ENCODE results near the gene PTH1R.

The PTH1R gene

DNA sequence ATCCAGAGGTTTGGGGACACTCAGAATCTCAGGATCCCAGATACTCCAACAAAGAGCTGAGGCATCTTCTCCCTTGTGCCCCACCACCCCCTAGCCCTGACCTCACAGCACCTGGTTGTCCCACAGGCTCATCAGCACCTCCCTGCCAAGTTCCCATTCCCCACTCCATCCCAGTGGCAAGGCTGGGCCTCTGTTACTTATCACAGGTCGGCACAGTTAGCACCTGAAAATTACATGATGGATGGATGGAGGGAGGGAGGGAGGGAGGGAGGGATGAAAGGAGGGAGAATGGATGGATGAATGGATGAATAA, 27.1 kb upstream of the PTH1R start:
- no peak for DNase-seq

DNA sequence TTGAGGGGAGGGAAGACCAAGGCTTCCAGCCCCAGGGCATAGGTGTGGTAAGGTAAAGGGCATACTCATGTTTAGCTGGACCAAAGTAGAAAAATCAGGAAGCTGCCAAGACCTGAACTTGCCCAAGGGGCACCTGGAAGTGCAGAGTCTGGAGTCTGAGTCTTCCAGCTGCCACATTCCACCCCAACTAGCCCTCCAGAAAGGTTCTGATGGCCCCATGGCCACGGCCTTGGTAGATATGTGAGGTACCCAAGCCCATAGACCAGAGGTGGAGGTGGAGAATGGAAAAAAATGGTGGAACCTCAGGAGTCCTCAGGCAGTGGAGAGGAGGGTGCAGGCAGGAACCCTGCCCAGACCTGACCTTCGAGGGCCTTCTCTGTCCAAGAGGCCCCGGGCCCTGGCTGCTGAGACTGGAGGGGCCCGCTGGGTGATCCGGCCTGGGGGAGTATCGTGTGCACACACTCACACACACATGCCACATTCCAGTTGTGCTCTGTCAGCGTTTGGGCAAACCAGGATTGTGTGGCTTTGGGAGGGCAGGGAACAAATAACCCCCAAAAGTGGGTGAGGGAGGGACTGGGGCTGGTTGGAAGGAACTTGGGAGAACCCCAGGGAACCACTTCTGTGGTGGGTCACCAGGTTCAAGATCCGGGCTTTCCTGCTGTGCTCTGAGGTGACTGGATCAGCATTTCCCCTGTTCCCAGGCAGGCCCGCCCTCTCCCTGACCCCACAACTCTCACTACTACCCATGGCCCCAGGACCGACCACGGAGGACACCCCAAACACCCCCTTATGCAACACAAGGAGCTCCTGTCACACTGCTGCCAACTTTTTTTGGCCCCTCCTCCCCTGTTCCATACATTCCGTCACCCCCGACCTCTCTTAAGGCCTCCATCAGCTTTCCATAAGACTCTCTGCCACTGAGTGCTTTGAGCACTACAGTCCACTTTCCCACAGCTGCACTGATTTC, 25.9 kb upstream of the PTH1R start:
- DNase-seq = peak; percentile 1

DNA sequence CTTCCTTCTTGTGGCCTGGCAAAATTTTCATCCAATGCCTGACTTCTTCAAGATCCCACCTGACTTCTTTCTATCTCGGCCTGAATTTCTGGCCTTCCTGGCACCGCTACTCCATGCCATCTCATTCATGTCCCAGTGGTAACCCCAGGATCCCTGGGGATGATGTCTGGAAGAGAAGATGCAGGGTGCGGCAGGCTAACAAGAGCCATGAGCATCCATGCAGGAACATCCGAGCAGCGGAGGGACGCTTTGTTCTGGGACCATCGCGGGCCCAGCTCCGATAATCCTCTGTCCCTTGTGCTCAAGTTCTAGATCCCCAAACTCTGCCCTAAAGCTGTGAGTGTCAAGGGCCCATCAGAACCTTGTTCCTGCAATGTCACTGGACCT, 25.2 kb upstream of the PTH1R start:
- DNase-seq = peak; percentile 1

DNA sequence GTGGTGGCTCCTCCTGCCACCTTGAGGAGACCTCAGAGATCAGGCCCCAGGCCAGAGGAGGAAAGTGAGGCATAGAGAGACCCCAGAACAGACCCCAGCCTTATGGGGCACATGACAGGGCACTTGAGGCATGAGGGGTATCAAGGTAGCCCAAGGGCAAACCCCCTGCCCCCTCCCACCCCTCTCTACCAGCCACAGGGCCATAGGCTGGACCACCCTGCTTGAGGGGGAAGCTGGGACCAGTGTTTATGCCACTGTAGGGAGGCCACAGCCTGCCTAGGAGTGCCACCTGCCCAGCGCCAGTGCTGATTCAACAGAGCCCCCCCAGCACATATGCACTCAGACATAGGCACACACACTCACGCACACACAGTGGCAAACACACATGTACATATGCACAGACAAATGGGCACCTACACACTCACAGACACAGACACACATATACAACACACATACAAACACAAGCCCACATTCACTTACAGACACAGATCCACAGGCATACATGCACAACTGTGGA, 24.6 kb upstream of the PTH1R start:
- DNase-seq = no peak

DNA sequence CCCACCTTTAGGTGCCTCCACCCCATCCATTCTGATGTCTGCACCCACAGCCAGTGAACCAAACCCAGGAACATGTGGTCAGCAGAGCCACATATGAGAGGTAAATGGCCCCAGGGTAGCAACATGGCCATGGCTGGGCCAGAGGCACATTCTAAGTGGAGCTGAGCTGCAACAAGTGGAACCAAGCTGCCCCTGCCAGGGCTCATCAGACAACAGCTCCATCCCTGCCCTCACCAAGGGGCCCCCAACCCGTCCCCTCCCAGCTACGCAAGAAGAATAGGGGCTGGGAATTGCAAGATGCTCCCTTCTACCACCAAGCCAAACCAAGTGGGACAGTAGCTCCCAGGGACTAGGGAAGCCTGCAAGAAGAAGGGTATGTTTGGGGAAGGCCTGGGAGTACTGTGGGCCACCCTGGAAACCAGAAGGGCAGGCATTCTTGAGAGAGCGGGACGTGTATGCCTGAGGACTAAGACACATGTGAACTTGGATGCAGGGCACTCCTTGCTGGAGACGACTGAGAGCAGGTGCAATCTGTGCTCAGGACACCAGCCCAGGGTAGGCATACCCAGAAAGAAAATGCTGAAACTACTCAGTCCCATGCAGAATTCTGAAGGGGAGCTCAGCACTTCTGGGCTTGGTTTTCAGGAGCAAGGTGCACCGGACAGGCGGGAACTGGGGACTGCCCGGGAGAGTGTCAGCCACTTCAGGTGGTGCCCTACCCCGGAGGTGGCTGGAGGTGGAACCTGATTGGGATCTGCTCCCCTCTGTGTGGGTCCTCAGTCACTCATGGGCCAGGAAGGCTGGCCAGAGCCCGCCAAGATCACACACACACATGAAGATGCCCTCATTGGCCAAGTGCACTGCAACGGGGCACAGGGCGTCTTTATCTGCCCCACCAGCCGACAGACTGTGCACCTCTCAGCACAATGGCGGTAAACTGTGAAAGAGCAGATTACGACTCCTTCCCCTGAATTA, 23.8 kb upstream of the PTH1R start:
- DNase-seq = no peak

DNA sequence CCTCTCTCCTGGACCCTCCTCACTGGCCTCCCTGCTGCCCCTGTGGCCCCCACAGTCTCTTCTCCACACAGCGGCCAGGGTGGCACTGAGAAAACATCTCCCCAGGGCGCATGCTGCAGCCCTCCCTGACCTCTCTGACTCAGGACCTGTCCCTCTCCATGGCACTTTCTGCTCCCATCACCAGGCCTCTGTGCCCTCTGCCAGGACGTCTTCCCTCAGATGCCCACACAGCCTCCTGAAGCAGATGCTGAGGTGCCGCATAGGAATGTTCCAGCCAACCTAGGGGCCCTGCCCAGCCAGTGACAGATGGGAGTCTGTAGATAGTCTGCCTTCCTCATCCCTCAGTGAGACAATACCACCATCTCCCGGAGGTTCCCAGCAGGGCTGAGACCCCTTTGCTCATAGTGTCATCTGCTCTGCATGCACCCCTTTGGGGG, 22.9 kb upstream of the PTH1R start:
- no peak for DNase-seq

DNA sequence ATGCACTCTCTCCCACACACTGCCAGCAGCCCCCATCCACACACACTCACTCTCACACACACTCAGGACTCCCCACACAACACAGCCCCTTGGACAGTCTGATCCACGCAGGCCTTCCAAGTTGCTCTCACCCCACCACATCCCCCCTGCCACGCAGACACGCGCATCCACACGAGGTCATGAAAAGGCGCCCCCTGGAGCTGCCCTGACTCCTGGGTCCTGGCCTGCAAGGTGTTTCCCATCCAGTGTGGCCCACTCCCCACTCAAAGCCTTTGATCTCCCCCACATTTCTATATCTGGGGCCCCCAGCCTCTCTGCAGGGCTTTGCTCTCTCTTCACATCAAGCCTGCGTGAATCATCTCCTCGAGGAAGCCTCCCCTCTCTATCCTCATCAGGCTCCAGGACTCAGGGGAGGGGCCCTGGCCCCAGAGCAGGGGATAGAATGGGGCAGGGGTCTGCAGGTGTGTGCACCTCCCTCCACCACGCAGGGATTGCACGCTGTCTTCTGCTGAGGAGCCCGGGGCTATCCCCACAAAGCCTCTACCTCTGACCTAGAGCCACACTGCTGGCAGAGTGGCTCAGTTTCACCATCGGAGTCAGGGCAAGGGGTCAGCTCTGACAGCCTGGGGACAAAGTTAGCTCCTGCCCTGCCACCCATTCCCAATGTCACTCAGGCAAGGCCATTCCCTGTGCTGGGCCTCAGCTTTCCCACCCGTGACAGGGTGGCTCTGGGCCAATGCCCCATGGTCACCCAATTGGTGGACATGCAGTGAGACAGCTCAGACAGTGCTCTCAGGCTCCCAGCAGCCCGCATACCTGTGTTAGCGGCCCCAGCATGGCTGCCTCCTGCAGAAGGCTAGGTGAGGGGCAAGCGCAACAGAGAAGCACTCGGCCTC, 20.7 kb upstream of the PTH1R start:
- DNase-seq = no peak

DNA sequence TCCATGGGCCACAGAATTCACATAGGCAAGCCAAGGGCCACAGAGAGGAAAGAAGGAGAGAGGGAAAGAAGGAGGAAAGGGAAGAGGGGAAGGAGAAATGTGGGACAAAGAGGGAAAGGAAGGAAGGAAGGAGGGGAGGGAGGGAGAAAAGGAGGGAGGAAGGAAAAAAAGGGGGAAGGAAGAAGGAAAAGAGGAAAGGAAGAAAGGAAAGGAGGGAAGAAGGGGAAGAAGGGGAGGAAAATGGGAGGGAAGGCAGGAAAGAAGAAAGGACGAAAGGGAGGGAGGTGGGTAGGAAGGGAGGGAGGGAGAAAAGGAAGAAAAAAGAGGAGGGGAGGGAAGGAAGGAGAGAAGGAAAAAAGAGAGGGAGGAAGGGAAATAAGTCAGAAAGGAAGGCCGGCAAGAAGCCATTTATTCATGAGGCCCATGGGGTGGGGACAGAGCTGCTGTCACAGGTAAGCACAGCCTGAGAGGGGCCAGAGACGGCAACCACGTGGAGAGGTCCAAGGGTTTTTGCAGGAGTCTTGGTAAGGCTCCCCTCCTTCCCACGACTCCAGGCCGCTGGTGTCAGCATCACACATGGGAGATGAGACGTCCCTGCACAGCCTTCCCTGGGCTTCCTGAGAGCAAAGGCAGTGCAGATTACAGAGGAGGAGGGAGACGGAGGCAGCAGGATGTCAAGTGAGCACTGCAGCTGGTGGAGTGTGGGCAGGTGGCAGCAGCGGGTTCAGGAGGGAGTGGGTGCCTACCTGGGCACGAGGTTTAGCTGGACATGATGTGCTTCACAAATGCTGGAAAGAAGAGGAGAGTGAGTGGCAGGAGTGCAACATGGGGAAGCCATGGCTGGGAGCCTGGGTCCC, 19.8 kb upstream of the PTH1R start:
- no peak for DNase-seq

DNA sequence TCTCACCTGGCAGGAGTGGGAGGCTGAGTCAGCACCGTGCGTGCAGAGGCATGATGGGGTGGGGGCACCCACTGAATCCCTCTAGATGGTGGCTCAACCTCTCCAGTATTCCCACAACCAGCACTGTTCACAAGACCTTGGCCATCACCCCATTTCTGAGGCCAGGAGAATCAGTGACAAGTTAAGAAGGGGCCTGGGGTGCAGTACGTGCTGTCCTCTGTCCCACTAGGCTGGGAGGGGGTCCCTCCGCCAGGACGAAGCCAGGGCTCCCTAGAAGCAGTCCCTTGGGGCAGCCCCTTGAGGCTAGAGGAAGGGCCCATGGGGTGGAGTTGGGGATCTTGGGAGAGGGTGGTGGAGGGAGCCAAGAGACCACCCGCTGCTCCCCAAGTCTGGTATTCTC, 19.1 kb upstream of the PTH1R start:
- DNase-seq = no peak

DNA sequence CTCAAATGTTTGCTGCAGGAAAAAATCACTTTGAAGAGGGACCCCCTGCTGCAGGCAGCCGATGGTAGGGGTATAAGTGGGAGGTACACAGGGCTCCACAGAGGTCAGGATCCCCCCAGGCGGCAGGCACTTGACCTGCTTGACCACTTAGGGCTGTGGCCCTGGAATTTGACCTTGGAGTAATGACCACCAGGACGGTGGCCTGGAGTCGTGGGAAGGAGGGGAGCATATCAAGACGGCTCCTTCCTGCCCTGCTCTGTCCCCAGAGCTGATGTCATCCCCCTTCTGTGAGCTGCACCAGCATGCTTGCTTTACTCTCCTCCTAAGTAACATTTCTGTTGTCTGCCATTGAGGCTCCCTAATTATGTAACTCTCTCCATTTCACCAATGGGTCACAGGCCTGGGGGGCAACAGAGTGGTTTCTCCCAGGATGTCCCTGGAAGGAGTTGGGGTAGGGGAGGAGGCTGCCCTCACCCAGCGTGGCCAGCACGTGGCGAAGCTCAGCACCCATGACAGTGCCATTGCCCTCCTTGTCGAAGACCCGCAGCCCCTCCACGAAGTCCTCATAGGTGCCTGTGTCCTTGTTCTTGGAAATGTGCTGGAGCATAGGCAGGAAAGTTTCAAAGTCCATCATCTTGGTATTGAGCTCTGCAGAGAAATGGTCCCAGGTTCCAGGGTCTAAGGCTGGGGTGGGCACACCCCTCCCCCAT, 18.4 kb upstream of the PTH1R start:
- DNase-seq = no peak

DNA sequence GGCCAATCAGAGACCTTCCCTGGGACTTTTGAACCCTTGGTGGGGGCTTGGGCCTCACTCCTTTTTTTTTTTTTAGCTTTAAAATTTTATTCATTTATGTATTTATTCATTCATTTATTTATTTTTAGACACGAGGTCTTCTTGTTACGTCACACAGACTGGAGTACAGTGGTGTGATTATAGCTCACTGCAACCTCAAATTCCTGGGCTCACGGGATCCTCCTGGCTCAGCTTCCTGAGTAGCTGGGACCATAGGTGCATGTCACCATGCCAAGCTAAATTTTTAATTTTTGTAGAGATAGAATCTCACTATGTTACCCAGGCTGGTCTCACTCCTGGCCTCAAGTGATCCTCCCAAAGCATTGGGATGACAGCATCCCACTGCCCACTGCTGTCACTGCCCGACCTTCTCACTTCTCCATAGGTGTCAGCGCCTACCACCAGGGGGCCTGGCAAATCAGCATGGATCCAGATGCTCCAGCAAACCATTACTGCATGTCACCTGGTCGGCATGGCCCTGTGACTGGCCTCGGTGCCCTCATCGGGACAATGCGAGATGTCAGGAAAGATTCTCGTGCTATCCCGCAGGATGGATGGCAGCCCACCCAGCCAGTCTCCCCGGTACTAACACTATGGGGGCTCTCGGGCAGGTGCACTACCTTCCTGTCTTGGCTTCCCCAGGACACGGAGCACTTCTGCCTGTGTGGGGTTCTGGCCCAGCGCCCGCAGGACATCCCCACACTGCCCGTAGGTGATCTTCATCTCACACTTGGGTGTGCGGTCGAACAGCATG, 17.3 kb upstream of the PTH1R start:
- DNase-seq = peak; percentile 17

DNA sequence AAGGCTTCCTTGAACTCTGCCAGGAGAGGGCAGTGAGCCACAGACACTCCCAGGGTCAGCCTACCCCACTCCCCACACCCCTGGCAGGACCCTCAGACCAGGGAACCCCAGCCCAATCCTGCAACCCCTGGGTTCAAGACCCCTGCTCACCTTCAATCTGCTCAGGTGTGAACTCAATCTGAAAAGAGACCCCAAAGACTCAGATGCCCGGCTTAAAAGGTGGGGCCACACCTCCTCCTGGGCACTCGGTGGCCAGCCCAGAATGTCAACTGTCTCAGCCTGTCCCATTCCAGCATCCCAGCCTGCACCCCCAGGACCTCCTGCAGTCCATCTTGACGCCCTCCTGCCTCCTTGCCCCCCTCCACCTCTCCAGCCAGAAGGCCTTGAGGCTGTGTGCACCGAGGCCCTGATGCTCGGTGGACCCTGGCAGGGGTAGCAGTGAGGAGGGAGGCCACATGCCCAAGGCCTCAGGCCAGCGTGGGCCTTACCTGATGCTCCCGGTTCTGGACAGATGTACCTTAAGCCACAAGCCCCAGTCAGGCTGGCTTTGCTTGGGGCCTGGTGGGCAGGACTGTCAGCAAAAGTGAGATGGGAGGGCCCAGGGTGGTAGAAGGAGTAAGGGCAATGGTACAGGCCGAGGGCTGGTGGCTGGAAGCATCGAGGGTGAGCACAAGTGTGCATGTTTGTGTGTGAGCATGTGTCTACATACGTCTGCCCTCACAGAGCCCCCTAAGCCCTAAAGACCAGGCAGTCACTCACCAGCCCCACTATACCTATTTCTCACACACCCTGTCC, 16.5 kb upstream of the PTH1R start:
- DNase-seq = no peak

DNA sequence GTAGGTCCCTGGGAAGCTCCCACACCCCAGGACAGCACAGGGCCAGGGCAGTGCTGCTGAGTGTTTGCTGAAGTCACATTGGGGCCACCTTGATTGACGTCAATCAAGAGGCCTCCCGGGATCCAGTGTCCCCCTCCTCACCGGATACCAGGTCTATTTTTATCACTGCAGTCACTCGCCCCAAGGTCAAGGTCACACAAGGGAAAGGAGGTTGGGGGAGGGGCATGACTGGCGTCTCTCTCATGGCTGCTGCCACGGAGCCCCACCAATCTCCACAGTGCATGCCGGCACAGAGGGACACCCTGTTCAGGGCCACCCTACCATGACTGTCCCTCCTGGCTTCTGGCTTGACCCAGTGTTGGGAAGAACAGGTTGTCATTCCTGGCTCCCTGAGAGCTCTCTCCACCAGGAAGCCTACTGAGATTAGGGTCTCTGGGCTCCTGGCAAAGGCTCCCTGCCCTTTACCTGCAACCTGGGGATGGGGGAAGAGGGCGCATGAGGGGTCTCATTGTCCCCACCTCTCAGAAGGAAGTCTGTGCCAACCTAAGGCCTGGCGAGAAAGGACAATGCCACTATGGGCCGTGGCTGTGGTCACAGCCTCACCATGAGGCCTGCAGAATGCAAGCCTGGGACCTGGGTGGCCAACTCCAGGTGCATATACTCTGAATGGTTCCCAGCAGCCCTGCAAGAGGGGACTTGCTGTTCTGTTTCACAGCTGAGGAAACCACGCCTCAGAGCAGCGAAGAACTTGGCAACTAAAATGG, 15.7 kb upstream of the PTH1R start:
- DNase-seq = no peak

DNA sequence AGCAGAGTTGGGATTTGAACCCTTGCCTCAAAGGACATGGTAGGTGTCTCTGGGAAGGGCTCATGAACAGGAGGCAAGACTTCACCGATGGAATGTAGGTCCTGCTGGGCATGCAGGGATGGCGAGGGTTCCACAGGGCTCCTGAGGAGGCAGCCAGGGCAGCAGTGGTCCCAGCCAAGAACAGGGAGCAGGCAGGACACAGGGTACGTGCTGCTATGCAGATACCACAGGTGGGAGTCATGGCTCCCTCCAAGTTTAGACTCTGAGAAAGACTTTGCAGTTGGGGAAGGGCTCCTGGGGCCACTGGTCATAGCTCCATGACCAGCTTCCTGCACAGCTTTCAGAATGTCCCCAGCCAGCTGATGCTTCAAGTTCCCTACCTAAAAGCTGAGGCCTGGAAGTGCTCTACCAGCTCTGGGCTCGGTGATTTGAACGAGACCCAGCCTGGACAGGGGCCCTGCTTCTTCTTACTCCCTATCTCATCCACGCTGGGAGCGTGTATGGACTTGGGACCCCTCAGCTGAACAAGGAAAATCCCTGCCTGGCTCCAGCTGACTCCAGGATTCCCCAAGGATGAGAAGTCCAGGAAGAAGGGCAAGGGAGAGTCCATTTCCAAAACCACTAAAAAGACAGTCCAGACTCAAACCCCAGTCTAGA, 15.0 kb upstream of the PTH1R start:
- no peak for DNase-seq

DNA sequence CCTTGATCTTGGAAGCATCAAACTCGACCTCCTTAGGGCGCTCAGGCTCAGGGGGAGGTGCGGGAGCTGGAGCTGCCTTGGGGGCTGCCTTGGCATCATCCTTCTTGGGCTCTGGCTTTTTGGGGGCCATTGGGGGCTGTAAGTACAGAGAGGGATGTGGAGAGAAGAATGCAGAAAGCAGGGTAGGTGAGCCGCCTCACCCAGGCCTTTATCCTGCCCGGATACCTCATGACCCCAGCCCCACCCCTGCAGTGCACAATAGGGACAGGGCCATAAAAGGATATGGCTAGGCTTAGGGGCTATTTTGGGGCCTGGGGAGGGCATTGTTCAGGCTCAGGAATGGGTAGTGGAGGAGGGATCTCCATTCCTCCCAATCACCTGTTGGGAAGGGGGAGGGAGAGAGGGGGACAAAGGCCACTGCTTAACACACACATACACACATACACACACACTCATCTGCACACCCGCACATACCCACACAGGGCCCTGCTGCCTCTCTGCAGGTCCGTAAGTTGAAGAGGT, 14.2 kb upstream of the PTH1R start, which contains the start of gene MYL3:
Gene MYL3, minus strand, starts transcription at position 184 of the 522 bp plus-strand sequence. Its CDS starts 54 bp downstream, at position 130.
- DNase-seq = no peak

DNA sequence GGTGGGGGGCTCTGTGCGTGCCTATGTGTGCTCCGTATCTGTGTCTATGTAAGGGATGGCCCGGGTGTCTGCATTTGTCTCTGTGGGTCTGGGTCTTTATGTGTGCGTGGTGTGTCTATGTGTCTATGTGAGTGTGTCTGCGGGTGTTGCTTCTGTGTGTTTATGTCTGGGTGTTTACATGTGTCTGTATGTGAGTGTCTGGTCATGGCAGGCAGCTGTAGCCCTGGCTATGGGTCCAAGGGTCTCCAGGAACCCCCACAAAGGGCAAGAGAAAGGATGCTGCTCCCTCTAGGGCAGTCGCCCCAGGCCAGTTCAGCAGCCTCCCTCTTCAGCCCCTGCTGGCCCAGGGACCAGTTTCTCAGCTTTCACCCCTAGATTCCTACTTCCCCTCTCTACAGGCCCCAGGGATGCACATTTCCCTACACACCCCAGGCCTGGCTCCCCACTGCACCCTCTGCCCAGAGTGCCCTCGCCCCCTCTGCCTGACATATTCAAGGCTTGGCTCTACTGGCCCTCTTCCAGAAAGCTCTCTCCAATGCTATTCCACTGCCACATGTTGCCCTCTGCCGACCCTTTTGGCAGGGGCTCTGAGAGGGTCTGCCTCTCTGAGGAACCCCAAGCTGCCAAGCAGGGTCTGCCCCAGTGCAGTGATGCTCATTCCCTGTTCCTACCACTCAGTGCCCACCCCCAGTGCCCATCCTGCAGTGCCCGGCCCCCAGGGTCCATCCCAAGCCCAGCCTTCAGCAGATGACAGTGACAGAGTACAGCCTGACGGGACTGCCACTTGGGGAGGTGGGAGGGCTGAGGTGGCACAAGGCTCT, 13.2 kb upstream of the PTH1R start:
- DNase-seq = no peak
